Pancreas (tissue), 10 donors: Measurements from ENCODE around the gene ALG6. TPM values are rescaled to one million over a fixed set of nuclear protein-coding genes. Genes with fewer than 3 reads are reported as not detected.

Experiments used
- ATAC-seq, 4 donors: fragments of 200-7000 bp; cut with Tn5 transposase; one replicate each; pipeline versions ENCODE4 v1.8.0 to v1.9.1; 2020; ENCODE audit warnings: mild to moderate bottlenecking in 4 of 4, moderate library complexity in 4 of 4
- DNase-seq, 6 donors: peaks; one replicate each; pipeline ENCODE4 v3.0.0-alpha.2; 2020
- FAIRE-seq: peaks from 2 replicates; lab custom pipeline; 2012; peaks lifted over from hg19 to GRCh38; lab: Jason Lieb, UNC
- H3K27ac ChIP-seq, 4 donors: fragments of 200-600 bp; sonication (generic); 1 replicate in 3 of 4; 2 replicates in 1 of 4; pipeline versions ENCODE4 v1.5.0 to v1.8.0; 2020
- H3K27me3 ChIP-seq, 4 donors: fragments of 200-600 bp; one replicate each; pipeline ENCODE4 v1.8.0; 2021
- H3K36me3 ChIP-seq, 3 donors: fragments of 200-600 bp; sonication (generic) in 1 of 3; one replicate each; pipeline versions ENCODE4 v1.5.0 to v1.8.0; 2020 to 2021
- H3K4me1 ChIP-seq, 3 donors: fragments of 200-600 bp; one replicate each; pipeline ENCODE4 v1.8.0; 2021
- H3K4me3 ChIP-seq, 4 donors: fragments of 200-600 bp; sonication (generic) in 2 of 4; one replicate each; pipeline versions ENCODE4 v1.5.0 to v1.8.0; 2020 to 2021
- H3K9me3 ChIP-seq, 4 donors: fragments of 200-600 bp; one replicate each; pipeline ENCODE4 v1.8.0; 2021
- CTCF ChIP-seq, 4 donors: fragments of 200-600 bp; sonication (generic) in 3 of 4; IDR thresholded peaks; one replicate each; pipeline versions ENCODE4 v1.5.0 to v1.8.0; 2021; ENCODE audit warnings: antibody characterized with exemption in 4 of 4
- WGBS, 2 donors: extraction: QIAGEN DNeasy Blood & Tissue Kit; methylation state at CpG; one replicate each; pipeline ENCODE4 v1.1.7; 2013; 5-methylcytosine and 5-hydroxymethylcytosine counted together
- intact Hi-C, 3 donors: fragments of 100-400 bp; cut with DNase I; formaldehyde crosslinking; loops; one replicate each; pipeline versions ENCODE4 v1.11.1 to v1.14.2; 2022
- polyA plus RNA-seq, 2 donors: library from polyadenylated mRNA; stranded (reverse); fragments of 200-250 nt; gene quantifications; one replicate each; pipeline ENCODE4 v1.2.3, GENCODE V29; 2013
- total RNA-seq, 6 donors: library from RNA; stranded (reverse); fragmentation: NEBNext Ultra II Directional in 4 of 6; extraction: Animal tissue kit (Norgen Biotek cat#: 25700) in 4 of 6; gene quantifications; one replicate each; pipeline versions ENCODE4 v1.2.1 to v1.2.4, GENCODE V29; 2021 to 2023
- donor health status: healthy with polysubstance abuse.
- donor health status: DM: no; HTN: no; CAD: no; lungs with moderate emphysema.
- donor health status: DM: no; HTN: no; CAD: no.
- donor health status: control.
- donor health status: control.
- donor health status: Bipolar disorder and iron deficiency.
- donor health status: DM: yes; HTN: yes; CAD: no.
- donor health status: DM: no; HTN: no; CAD: no.
- donor health status: DM: no; HTN: no; CAD: no.
- donor health status: DM: yes; HTN: yes; CAD: no.

The ALG6 gene
- total and polyA plus RNA-seq, 8 donors: 3.1 to 11.5 (median 5.2) TPM

DNA sequence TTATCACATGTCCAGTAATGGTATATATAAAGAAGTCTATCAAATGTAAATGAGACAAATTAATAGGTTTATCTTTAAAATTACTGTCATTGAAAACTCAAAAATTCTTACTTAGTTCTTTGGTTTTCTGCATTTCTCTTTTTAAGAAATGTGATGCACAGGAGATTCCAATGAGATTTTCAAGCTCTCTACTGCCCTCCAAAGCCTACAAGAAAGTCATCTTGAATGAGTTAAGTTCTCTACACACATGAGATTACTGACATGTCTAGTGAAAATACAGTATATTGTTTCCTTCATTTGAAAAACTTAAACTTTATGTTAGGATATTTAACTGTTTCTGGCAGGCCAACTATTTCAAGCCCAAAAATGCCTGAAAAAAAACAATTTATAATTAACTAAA is 86.8 kb downstream of the ALG6 start:
- no peaks in the 10 kb centered on the region for H3K9me3 ChIP-seq
- no peak for FAIRE-seq
- ATAC-seq: no peak
- no peak for TF ChIP-seq CTCF (IDR thresholded peaks at IDR 0.05)
- H3K27me3 ChIP-seq: no peaks in the 10 kb centered on the region
- H3K36me3 ChIP-seq: no peaks in the 10 kb centered on the region
- no peak overlapping the region for H3K4me3 ChIP-seq
- no peak for DNase-seq
- no peaks in the 10 kb centered on the region for H3K4me1 ChIP-seq
- H3K27ac ChIP-seq: no peak overlapping the region
- intact Hi-C loops: no loop called here

DNA sequence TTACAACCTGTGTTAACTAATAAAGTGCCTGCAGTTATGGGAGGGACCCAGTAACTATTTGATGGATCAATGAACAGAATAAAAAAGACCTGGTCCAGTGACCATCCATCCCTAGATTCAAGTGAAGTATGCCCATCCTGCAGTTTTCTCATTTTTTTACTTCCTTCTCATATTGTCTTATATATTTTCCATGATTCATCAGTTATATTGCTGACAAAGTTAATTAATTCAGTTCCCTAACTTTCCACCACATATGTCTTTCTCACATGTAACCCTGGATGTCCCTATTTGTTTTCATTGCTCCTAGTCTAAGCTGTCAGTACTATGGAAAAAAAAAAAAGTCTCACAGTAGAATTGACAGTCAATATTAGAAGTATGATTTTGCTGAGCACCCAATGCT is 91.3 kb downstream of the ALG6 start:
- TF ChIP-seq CTCF (IDR thresholded peaks at IDR 0.05): no peak
- intact Hi-C loops: no loop called here
- Histone ChIP-seq H3K9me3 (no peaks in the 10 kb centered on the region), H3K4me1 (no peaks in the 10 kb centered on the region), H3K36me3 (no peaks in the 10 kb centered on the region), H3K27me3 (no peaks in the 10 kb centered on the region), H3K4me3 (no peak overlapping the region), H3K27ac (no peak overlapping the region)
- ATAC-seq (no peak), FAIRE-seq (no peak), DNase-seq (no peak)

GRCh38 chr1:63461661-63462230 is 94.3 kb downstream of the ALG6 start:
- no peak for DNase-seq
- no peak for FAIRE-seq
- H3K4me3 ChIP-seq: no peak overlapping the region
- WGBS, 2 donors: 90 to 99% methylated on average over 1 of the region's 1 CpG
- H3K27ac ChIP-seq: no peak overlapping the region
- ATAC-seq: no peak
- H3K36me3 ChIP-seq: no peaks in the 10 kb centered on the region
- no peaks in the 10 kb centered on the region for H3K27me3 ChIP-seq
- no peaks in the 10 kb centered on the region for H3K9me3 ChIP-seq
- intact Hi-C loops: no loop called here
- no peaks in the 10 kb centered on the region for H3K4me1 ChIP-seq
- no peak for TF ChIP-seq CTCF (IDR thresholded peaks at IDR 0.05)

- WGBS, 2 donors: 89 to 90% methylated on average over 3 of the region's 3 CpGs
- TF ChIP-seq CTCF (IDR thresholded peaks at IDR 0.05): no peak
- intact Hi-C loops: no loop called here
- FAIRE-seq (no peak), DNase-seq (no peak), ATAC-seq (no peak)
- Histone ChIP-seq H3K36me3 (no peaks in the 10 kb centered on the region), H3K27me3 (no peaks in the 10 kb centered on the region), H3K27ac (no peak overlapping the region), H3K9me3 (no peaks in the 10 kb centered on the region), H3K4me1 (no peaks in the 10 kb centered on the region), H3K4me3 (no peak overlapping the region)
Measured at GRCh38 chr1:63463248-63463647, 95.8 kb downstream of the ALG6 start.

- H3K27me3 ChIP-seq: no peaks in the 10 kb centered on the region
- WGBS, 2 donors: 81 to 84% methylated on average over 7 of the region's 7 CpGs
- DNase-seq (no peak), ATAC-seq (no peak), FAIRE-seq (no peak)
- H3K27ac ChIP-seq: no peak overlapping the region
- no peaks in the 10 kb centered on the region for H3K4me1 ChIP-seq
- no peak overlapping the region for H3K4me3 ChIP-seq
- TF ChIP-seq CTCF (IDR thresholded peaks at IDR 0.05): no peak
- H3K9me3 ChIP-seq: no peaks in the 10 kb centered on the region
- intact Hi-C loops: no loop called here
- H3K36me3 ChIP-seq: no peaks in the 10 kb centered on the region
Measured at GRCh38 chr1:63466181-63466580, 98.8 kb downstream of the ALG6 start.
